ENCODE results near the gene KANK4. TPM values are rescaled to one million over a fixed set of nuclear protein-coding genes. Genes with fewer than 3 reads are reported as not detected.

The KANK4 gene
- total RNA-seq, 1 experiment from 2014 or later, result 1.7 TPM

DNA sequence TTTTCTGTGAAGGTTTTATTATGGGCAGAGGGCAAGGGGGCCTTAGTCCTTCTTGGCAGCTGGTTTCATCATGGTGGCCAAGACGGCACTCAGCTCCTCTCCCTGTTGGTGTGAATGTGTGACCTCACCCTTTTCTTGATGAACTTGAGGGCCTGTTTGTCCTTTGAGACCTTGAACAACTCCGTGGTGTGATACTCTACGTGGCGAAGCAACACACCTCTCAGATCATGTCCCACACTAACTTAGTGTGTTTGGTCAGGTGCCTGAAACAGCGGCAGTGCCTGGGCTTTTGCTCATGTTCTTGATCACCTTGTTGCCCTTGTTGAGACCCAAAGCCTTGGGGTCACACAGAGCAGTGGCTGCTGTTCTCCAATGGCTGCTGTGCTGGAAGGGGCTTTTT is 111.1 kb downstream of the KANK4 start:
- peaks cover 21% of the 10 kb centered on the region for H3K9me3 ChIP-seq (ENCODE audit: insufficient read depth, low read depth)
- peaks cover 9% of the 10 kb centered on the region for H3F3A ChIP-seq (ENCODE audit: insufficient read depth, low read depth)
- no peaks in the 10 kb centered on the region for H3K9me2 ChIP-seq (ENCODE audit: insufficient read depth)
- no peak overlapping the region for H3K27ac ChIP-seq
- no peak overlapping the region for H3K4me3 ChIP-seq
- no peaks in the 10 kb centered on the region for H3K27me3 ChIP-seq (ENCODE audit: insufficient read depth, low read depth)
- H3K79me2 ChIP-seq (ENCODE audit: low read depth), result no peaks in the 10 kb centered on the region
- TF ChIP-seq, protein P1, sequence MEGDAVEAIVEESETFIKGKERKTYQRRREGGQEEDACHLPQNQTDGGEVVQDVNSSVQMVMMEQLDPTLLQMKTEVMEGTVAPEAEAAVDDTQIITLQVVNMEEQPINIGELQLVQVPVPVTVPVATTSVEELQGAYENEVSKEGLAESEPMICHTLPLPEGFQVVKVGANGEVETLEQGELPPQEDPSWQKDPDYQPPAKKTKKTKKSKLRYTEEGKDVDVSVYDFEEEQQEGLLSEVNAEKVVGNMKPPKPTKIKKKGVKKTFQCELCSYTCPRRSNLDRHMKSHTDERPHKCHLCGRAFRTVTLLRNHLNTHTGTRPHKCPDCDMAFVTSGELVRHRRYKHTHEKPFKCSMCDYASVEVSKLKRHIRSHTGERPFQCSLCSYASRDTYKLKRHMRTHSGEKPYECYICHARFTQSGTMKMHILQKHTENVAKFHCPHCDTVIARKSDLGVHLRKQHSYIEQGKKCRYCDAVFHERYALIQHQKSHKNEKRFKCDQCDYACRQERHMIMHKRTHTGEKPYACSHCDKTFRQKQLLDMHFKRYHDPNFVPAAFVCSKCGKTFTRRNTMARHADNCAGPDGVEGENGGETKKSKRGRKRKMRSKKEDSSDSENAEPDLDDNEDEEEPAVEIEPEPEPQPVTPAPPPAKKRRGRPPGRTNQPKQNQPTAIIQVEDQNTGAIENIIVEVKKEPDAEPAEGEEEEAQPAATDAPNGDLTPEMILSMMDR (conservative IDR thresholded peaks at IDR 0.05), result no peak
- no peak for TF ChIP-seq EZH2 (IDR thresholded peaks at IDR 0.05; ENCODE audit: low read depth)
- no TSS peak for BruUV-seq (replicated peaks)
- H3K4me2 ChIP-seq, result no peak overlapping the region
- POLR2A ChIA-PET (ENCODE audit: unreplicated experiment), result no interaction called here
- H3K36me3 ChIP-seq (ENCODE audit: low read depth), result no peaks in the 10 kb centered on the region
- intact Hi-C loops (cut with micrococcal nuclease; ENCODE audit: unreplicated experiment), result no loop called here
- CTCF ChIA-PET, result no interaction called here
- H4K20me1 ChIP-seq (ENCODE audit: insufficient read depth), result no peaks in the 10 kb centered on the region
- H2AFZ ChIP-seq, result no peak overlapping the region
- H3K4me1 ChIP-seq (replicated peaks; ENCODE audit: insufficient read depth), result peaks cover 7% of the 10 kb centered on the region; the same call in 1 of the 2 replicates
- no peak for DNase-seq

DNA sequence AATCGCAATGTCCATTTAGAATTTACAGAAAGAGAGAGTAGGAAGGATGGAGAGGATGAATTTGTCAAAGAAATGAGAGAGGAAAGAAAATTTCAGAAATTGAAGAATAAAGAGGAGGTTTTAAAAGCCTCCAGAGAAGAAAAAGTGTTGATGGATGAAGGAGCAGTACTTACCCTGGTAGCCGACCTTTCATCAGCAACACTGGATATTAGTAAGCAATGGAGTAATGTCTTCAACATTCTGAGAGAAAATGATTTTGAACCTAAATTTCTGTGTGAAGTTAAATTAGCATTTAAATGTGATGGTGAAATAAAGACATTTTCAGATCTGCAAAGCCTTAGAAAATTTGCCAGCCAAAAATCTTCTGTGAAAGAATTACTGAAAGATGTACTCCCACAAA is 112.0 kb downstream of the KANK4 start:
- Histone ChIP-seq H4K20me1 (ENCODE audit: insufficient read depth) (no peaks in the 10 kb centered on the region), H3K79me2 (ENCODE audit: low read depth) (no peaks in the 10 kb centered on the region), H2AFZ (no peak overlapping the region), H3K27ac (no peak overlapping the region), H3K4me2 (no peak overlapping the region), H3K9me3 (ENCODE audit: insufficient read depth, low read depth) (peaks cover 17% of the 10 kb centered on the region), H3K4me3 (no peak overlapping the region), H3K27me3 (ENCODE audit: insufficient read depth, low read depth) (no peaks in the 10 kb centered on the region), H3F3A (ENCODE audit: insufficient read depth, low read depth) (peaks cover 9% of the 10 kb centered on the region), H3K9me2 (ENCODE audit: insufficient read depth) (no peaks in the 10 kb centered on the region), H3K36me3 (ENCODE audit: low read depth) (no peaks in the 10 kb centered on the region), H3K4me1 (replicated peaks; ENCODE audit: insufficient read depth) (peaks cover 7% of the 10 kb centered on the region; the same call in 1 of the 2 replicates)
- BruUV-seq (replicated peaks), result no TSS peak
- POLR2A ChIA-PET (ENCODE audit: unreplicated experiment), result interaction anchor here (0.6 kb wide), 1 partner anchor 525 kb away, joined by 3 read pairs; no protein-coding TSS in a partner anchor
- TF ChIP-seq, protein P1 (conservative IDR thresholded peaks at IDR 0.05), result no peak
- no peak for TF ChIP-seq EZH2 (IDR thresholded peaks at IDR 0.05; ENCODE audit: low read depth)
- CTCF ChIA-PET, result no interaction called here
- intact Hi-C loops (cut with micrococcal nuclease; ENCODE audit: unreplicated experiment), result no loop called here
- DNase-seq, result no peak

DNA sequence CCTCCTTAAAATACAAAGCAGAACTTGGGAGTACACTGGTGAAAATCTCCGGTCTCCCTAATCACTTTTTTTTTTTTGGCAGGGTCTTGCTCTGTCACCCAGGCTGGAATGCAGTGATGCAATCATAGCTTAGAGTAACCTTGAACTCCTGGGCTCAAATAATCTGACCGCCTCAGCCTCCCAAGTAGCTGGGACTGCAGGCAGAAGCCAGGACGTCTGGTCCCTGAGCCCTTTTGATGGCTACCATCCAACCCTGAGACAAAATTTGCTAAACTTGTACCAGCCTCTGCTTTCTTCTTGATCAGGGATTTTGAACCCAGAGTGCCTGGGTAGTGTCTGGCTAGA is 120.5 kb downstream of the KANK4 start:
- Histone ChIP-seq H3K9me3 (ENCODE audit: insufficient read depth, low read depth) (no peaks in the 10 kb centered on the region), H3K4me2 (0 out of 2 replicates have a peak overlapping the region, but pooled peaks have one; percentile 10), H2AFZ (no peak overlapping the region), H3F3A (ENCODE audit: insufficient read depth, low read depth) (0 out of 2 replicates have a peak, but pooled peaks cover 4% of the 10 kb centered on the region), H3K36me3 (ENCODE audit: low read depth) (no peaks in the 10 kb centered on the region), H3K79me2 (ENCODE audit: low read depth) (no peaks in the 10 kb centered on the region), H3K27ac (no peak overlapping the region), H4K20me1 (ENCODE audit: insufficient read depth) (no peaks in the 10 kb centered on the region), H3K4me1 (replicated peaks; ENCODE audit: insufficient read depth) (peaks cover 7% of the 10 kb centered on the region), H3K9me2 (ENCODE audit: insufficient read depth) (no peaks in the 10 kb centered on the region), H3K4me3 (no peak overlapping the region), H3K27me3 (ENCODE audit: insufficient read depth, low read depth) (no peaks in the 10 kb centered on the region)
- CTCF ChIA-PET, result interaction anchor here (0.5 kb wide), 1 partner anchor 32 kb away, joined by 4 read pairs; no protein-coding TSS in a partner anchor
- intact Hi-C loops (cut with micrococcal nuclease; ENCODE audit: unreplicated experiment), result no loop called here
- DNase-seq, result peak in 1 of 2 experiments; percentile 16
- no TSS peak for BruUV-seq (replicated peaks)
- POLR2A ChIA-PET (ENCODE audit: unreplicated experiment), result no interaction called here
- TF ChIP-seq, protein P1 (conservative IDR thresholded peaks at IDR 0.05), result no peak
- TF ChIP-seq EZH2 (IDR thresholded peaks at IDR 0.05; ENCODE audit: low read depth), result no peak
